GM12878 (cell line): ENCODE data around the gene CEBPE. TPM values are rescaled to one million over a fixed set of nuclear protein-coding genes. Genes with fewer than 3 reads are reported as not detected.

Source experiments
- ATAC-seq: fragments of 200-7000 bp; cut with Tn5 transposase; 3 replicates; pipeline ENCODE4 v1.9.1; 2020; ENCODE audit warnings: mild to moderate bottlenecking, moderate library complexity
- BruUV-seq: library from RNA; stranded (reverse); fragments of 400-500 nt; replicated peaks from 2 replicates; lab custom pipeline; 2021; lab: Mats Ljungman, UMichigan
- CTCF ChIA-PET: fragments of 300-600 bp; sonication (Branson Sonifier 250); formaldehyde crosslinking; extraction: SDS; loops from one replicate; lab custom pipeline; 2021; ENCODE audit warnings: inconsistent platforms; lab: Yijun Ruan, JAX
- POLR2A ChIA-PET: fragments of 350-600 bp; formaldehyde crosslinking; extraction: SDS; loops from one replicate; lab custom pipeline; 2021; ENCODE audit warnings: inconsistent platforms; lab: Charles Lee
- RAD21 ChIA-PET: fragments of 300-600 bp; sonication (Branson Sonifier 250); formaldehyde crosslinking; loops from one replicate; lab custom pipeline; 2023; ENCODE audit warnings: antibody characterized with exemption; ENCODE audit not compliant: unreplicated experiment; lab: Charles Lee
- SMC1A ChIA-PET: fragments of 300-600 bp; sonication (Branson Sonifier 250); formaldehyde crosslinking; loops from one replicate; lab custom pipeline; 2023; ENCODE audit not compliant: unreplicated experiment, uncharacterized antibody; lab: Charles Lee
- DNase-seq: peaks from one replicate; pipeline ENCODE4 v3.0.0-alpha.2; 2011; ENCODE audit warnings: low read depth, low spot score
- FAIRE-seq: peaks from 3 replicates; lab custom pipeline; 2011; peaks lifted over from hg19 to GRCh38; lab: Jason Lieb, UNC
- H2AFZ ChIP-seq: 2 replicates; pipeline ENCODE4 v1.6.0; 2011; ENCODE audit warnings: low read depth, low read length, control low read depth; ENCODE audit not compliant: control insufficient read depth
- H3K27ac ChIP-seq: 2 replicates; pipeline ENCODE4 v1.5.1; 2011; ENCODE audit warnings: control low read depth; ENCODE audit not compliant: control insufficient read depth, insufficient read depth
- H3K27me3 ChIP-seq, 2 experiments: replicated peaks in 1 of 2; 2 replicates each; pipeline versions ENCODE4 v1.6.0 to v1.6.1; 2011; ENCODE audit warnings: low read length in 1 of 2; ENCODE audit not compliant: control insufficient read depth in 2 of 2, insufficient read depth in 2 of 2
- H3K36me3 ChIP-seq, 2 experiments: 2 replicates each; pipeline ENCODE4 v1.5.1; 2011; ENCODE audit warnings: low read length in 1 of 2; ENCODE audit not compliant: control insufficient read depth in 2 of 2, insufficient read depth in 2 of 2
- H3K4me1 ChIP-seq: 2 replicates; pipeline ENCODE4 v1.6.1; 2011; ENCODE audit warnings: mild to moderate bottlenecking, low read length, moderate library complexity, mixed read lengths; ENCODE audit not compliant: control insufficient read depth, insufficient read depth
- H3K4me2 ChIP-seq: 2 replicates; pipeline ENCODE4 v1.6.0; 2011; ENCODE audit warnings: control low read depth; ENCODE audit not compliant: control insufficient read depth, insufficient read depth
- H3K4me3 ChIP-seq: fragments of 200-600 bp; sonication (generic); 2 replicates; pipeline ENCODE4 v1.5.1; 2016
- H3K79me2 ChIP-seq: 2 replicates; pipeline ENCODE4 v1.6.0; 2011; ENCODE audit warnings: low read length; ENCODE audit not compliant: control insufficient read depth, insufficient read depth
- H3K9ac ChIP-seq: 2 replicates; pipeline ENCODE4 v1.8.0; 2011; ENCODE audit warnings: low read length, control low read depth, mixed read lengths; ENCODE audit not compliant: control insufficient read depth, insufficient read depth
- H3K9me3 ChIP-seq: replicated peaks from 3 replicates; pipeline ENCODE4 v1.5.1; 2011; ENCODE audit warnings: mild to moderate bottlenecking, low read length; ENCODE audit not compliant: control insufficient read depth, insufficient read depth
- H4K20me1 ChIP-seq: 2 replicates; pipeline ENCODE4 v1.6.0; 2011; ENCODE audit not compliant: control insufficient read depth, insufficient read depth
- ASH2L ChIP-seq: fragments of 300-600, 200-600 bp; sonication (generic); IDR thresholded peaks from 2 replicates; pipeline ENCODE4 v1.6.1; 2017; ENCODE audit warnings: low read depth, mild to moderate bottlenecking, borderline replicate concordance
- BMI1 ChIP-seq: fragments of 450-650 bp; IDR thresholded peaks from 2 replicates; pipeline ENCODE4 v1.6.1; 2016; ENCODE audit warnings: mild to moderate bottlenecking, moderate library complexity, borderline replicate concordance
- CHD4 ChIP-seq: fragments of 200-600 bp; sonication (generic); IDR thresholded peaks from 2 replicates; pipeline ENCODE4 v1.6.1; 2016; ENCODE audit warnings: mild to moderate bottlenecking
- HDAC6 ChIP-seq: fragments of 200-600 bp; sonication (generic); IDR thresholded peaks from one replicate; pipeline ENCODE4 v1.8.0; 2017; ENCODE audit warnings: antibody characterized with exemption; ENCODE audit not compliant: unreplicated experiment
- KAT2A ChIP-seq: conservative IDR thresholded peaks from 2 replicates; pipeline ENCODE4 v1.6.1; 2011; ENCODE audit warnings: low read depth, low read length; ENCODE audit not compliant: control insufficient read depth
- NR2C1 ChIP-seq: fragments of 450-650 bp; IDR thresholded peaks from 2 replicates; pipeline ENCODE4 v1.6.1; 2017; ENCODE audit warnings: antibody characterized with exemption, mild to moderate bottlenecking, moderate library complexity
- PML ChIP-seq: IDR thresholded peaks from 2 replicates; pipeline ENCODE4 v1.6.1; 2012; ENCODE audit warnings: low read length, inconsistent platforms
- RBBP5 ChIP-seq: fragments of 200-600 bp; sonication (generic); conservative IDR thresholded peaks from 2 replicates; pipeline ENCODE4 v1.6.1; 2016
- YY1 ChIP-seq: IDR thresholded peaks from 2 replicates; pipeline ENCODE4 v1.6.1; 2011; ENCODE audit warnings: low read depth, mild to moderate bottlenecking, low read length
- WGBS: methylation state at CpG from one replicate; pipeline ENCODE4 v1.1.6; 2016; ENCODE audit warnings: low lambda C conversion rate; ENCODE audit not compliant: insufficient replicate concordance, insufficient coverage; ENCODE audit errors: missing lambda C conversion rate; 5-methylcytosine and 5-hydroxymethylcytosine counted together
- in situ Hi-C: fragments of 300-500 bp; cut with MboI; formaldehyde crosslinking; loops from 9 replicates; pipeline ENCODE4 v1.14.3; 2018; ENCODE audit warnings: mixed read lengths
- intact Hi-C: fragments of 100-400 bp; cut with micrococcal nuclease; formaldehyde crosslinking; loops from one replicate; pipeline ENCODE4 v1.14.2; 2022; ENCODE audit not compliant: unreplicated experiment
- polyA plus RNA-seq, 11 experiments: library from polyadenylated mRNA; depleted of rRNA in 4 of 11; unstranded in 6 of 11; stranded (reverse) in 5 of 11; fragments of >200 nt; fragmentation: Nextera tagmentation in 4 of 11; fragmentation: Illumina TruSeq in 1 of 11; extraction: Ambion mirVana in 4 of 11; extraction: Trizol in 1 of 11; gene quantifications; 1 replicate in 1 of 11; 2 replicates in 10 of 11; pipeline versions ENCODE4 v1.2.1 to v1.2.3, GENCODE V29; 2011 to 2016; ENCODE audit warnings: inconsistent platforms in 2 of 11, missing spikeins in 2 of 11, low read depth in 1 of 11
- total RNA-seq, 4 experiments: library from RNA; depleted of rRNA in 3 of 4; stranded (reverse); fragments of >200 nt in 3 of 4; fragmentation: Illumina TruSeq in 1 of 4; extraction: Trizol in 1 of 4; gene quantifications; 2 replicates each; pipeline versions ENCODE4 v1.2.1 to v1.2.3, GENCODE V29; 2013 to 2021
- TF ChIP-seq, protein P1 (sequence below): fragments of 450-650 bp; IDR thresholded peaks from 2 replicates; pipeline ENCODE4 v1.6.1; 2014; ENCODE audit warnings: mild to moderate bottlenecking
- TF ChIP-seq, protein P2 (sequence below): fragments of 450-650 bp; IDR thresholded peaks from 2 replicates; pipeline ENCODE4 v1.6.1; 2018; ENCODE audit warnings: borderline replicate concordance, mild to moderate bottlenecking; ENCODE audit not compliant: partially characterized antibody

CEBPE gene
- total and polyA plus RNA-seq, 10 of the 15 experiments (the other 5 are each of a cell fraction or from before 2014, with no cell fraction given), result 0.09 to 0.45 (median 0.24) TPM; not detected in 7

DNA sequence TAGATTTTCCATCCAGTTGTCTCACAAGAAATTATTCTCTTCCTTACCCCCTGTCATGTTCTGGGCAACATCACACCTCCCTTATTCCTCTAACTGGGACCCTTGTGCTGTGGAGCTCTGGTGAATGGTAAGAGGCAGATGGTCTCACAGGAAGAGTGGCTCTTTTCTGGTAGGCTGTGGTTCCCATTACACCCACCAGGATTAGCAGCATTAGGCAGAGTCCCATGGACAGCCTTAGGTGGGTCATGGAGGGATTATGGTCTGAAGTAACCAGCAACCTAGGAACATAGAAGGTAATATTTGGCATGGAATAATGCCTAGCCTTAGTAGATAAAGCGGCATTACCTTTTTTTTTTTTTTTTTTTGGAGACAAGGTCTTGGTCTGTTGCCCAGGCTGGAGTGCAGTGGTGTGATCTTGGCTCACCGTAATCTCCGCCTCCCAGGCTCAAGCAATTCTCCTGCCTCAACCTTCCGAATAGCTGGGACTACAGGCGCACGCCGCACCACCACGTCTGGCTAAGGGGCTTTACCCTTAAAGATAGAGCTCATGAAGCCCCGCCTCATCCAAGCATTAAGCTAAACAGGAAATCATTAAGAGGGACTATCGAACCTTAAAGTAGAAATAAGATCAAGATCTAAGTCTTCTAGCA, 19.7 kb downstream of the CEBPE start (continued):
- TF ChIP-seq YY1 (no peak), PML (no peak), KAT2A (no peak), RBBP5 (no peak), CHD4 (no peak)
- TF ChIP-seq, protein P1, sequence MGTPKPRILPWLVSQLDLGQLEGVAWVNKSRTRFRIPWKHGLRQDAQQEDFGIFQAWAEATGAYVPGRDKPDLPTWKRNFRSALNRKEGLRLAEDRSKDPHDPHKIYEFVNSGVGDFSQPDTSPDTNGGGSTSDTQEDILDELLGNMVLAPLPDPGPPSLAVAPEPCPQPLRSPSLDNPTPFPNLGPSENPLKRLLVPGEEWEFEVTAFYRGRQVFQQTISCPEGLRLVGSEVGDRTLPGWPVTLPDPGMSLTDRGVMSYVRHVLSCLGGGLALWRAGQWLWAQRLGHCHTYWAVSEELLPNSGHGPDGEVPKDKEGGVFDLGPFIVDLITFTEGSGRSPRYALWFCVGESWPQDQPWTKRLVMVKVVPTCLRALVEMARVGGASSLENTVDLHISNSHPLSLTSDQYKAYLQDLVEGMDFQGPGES, result no peak
- TF ChIP-seq, protein P2, sequence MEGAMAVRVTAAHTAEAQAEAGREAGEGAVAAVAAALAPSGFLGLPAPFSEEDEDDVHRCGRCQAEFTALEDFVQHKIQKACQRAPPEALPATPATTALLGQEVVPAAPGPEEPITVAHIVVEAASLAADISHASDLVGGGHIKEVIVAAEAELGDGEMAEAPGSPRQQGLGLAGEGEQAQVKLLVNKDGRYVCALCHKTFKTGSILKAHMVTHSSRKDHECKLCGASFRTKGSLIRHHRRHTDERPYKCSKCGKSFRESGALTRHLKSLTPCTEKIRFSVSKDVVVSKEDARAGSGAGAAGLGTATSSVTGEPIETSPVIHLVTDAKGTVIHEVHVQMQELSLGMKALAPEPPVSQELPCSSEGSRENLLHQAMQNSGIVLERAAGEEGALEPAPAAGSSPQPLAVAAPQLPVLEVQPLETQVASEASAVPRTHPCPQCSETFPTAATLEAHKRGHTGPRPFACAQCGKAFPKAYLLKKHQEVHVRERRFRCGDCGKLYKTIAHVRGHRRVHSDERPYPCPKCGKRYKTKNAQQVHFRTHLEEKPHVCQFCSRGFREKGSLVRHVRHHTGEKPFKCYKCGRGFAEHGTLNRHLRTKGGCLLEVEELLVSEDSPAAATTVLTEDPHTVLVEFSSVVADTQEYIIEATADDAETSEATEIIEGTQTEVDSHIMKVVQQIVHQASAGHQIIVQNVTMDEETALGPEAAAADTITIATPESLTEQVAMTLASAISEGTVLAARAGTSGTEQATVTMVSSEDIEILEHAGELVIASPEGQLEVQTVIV, result no peak

DNA sequence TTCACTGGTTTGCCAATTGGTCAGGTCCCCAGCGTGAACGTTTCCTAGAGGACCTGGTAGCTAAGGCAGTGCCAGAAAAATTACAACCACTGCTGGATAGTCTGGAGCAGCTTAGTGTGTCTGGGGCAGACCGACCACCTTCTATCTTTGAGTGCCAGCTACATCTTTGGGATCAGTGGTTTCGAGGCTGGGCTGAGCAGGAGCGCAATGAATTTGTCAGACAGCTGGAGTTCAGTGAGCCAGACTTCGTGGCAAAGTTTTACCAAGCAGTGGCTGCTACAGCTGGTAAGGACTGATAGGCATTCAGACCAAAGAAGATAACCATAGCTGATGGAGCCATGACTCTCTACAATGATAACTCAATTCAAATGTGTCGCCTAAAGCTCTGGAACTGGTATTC, 21.3 kb downstream of the CEBPE start:
- CTCF ChIA-PET, result interaction anchor here (0.6 to 5.8 kb wide), 4 partner anchors 21 to 1287 kb away, joined by 3 to 28 read pairs (median 4); no protein-coding TSS in a partner anchor

More for the DNA sequence above, 21.3 kb downstream of the CEBPE start:
- no peak overlapping the region for H2AFZ ChIP-seq
- TF ChIP-seq BMI1 (no peak), ASH2L (no peak), NR2C1 (no peak), HDAC6 (no peak)
- in situ Hi-C loops (no loop called here), intact Hi-C loops (no loop called here)
- no peaks in the 10 kb centered on the region for H3K27me3 ChIP-seq
- no peaks in the 10 kb centered on the region for H3K9me3 ChIP-seq
- H3K4me3 ChIP-seq, result no peak overlapping the region
- ChIA-PET POLR2A (no interaction called here), SMC1A (interaction anchor here (1.3 to 1.5 kb wide), 2 partner anchors 20 to 29 kb away, joined by 3 to 4 read pairs; no protein-coding TSS in a partner anchor), RAD21 (no interaction called here)
- no TSS peak for BruUV-seq
- H3K36me3 ChIP-seq, result peaks cover 0 to 8% of the 10 kb centered on the region in 2 experiments; a peak in 1 of 4 replicates
- H3K9ac ChIP-seq, result no peak overlapping the region
- no peak overlapping the region for H3K4me2 ChIP-seq
- FAIRE-seq (no peak), ATAC-seq (no peak), DNase-seq (no peak)
- no peak overlapping the region for H3K27ac ChIP-seq
- H3K79me2 ChIP-seq, result peaks cover 46% of the 10 kb centered on the region
- H3K4me1 ChIP-seq, result peaks cover 3% of the 10 kb centered on the region; the same call in 1 of the 2 replicates
- 92% methylated on average over 7 of the region's 7 CpGs for WGBS
- H4K20me1 ChIP-seq, result 0 out of 2 replicates have a peak, but pooled peaks cover 7% of the 10 kb centered on the region
